A673 (cell line): ENCODE results near the gene PCBP3. TPM values are rescaled to one million over a fixed set of nuclear protein-coding genes. Genes with fewer than 3 reads are reported as not detected.

Experiments
- BruUV-seq: library from RNA; stranded (reverse); fragments of 400-500 nt; replicated peaks from 2 replicates; lab custom pipeline; 2021; lab: Mats Ljungman, UMichigan
- CTCF ChIA-PET: fragments of 300-600 bp; sonication (Branson Sonifier 250); formaldehyde crosslinking; loops from one replicate; lab custom pipeline; 2022; ENCODE audit warnings: antibody characterized with exemption; lab: Charles Lee
- POLR2A ChIA-PET: fragments of 300-600 bp; sonication (Branson Sonifier 250); formaldehyde crosslinking; loops from one replicate; lab custom pipeline; 2022; ENCODE audit warnings: antibody characterized with exemption; ENCODE audit not compliant: low non-redundant PET; lab: Charles Lee
- DNase-seq: peaks from one replicate; pipeline ENCODE4 v3.0.0-alpha.2; 2015; ENCODE audit warnings: low spot score
- H3K27ac ChIP-seq: fragments of 200-600 bp; sonication (generic); 2 replicates; pipeline ENCODE4 v1.5.1; 2016; ENCODE audit warnings: mixed run types, low read depth, mild to moderate bottlenecking, mixed read lengths, antibody characterized with exemption, low read length; ENCODE audit not compliant: poor library complexity, severe bottlenecking
- H3K27me3 ChIP-seq: fragments of 200-600 bp; sonication (generic); replicated peaks from 2 replicates; pipeline ENCODE4 v1.6.1; 2017; ENCODE audit warnings: mixed run types, low read depth, mild to moderate bottlenecking, mixed read lengths, antibody characterized with exemption, low read length; ENCODE audit not compliant: insufficient read depth, poor library complexity
- H3K36me3 ChIP-seq: fragments of 200-600 bp; sonication (generic); 2 replicates; pipeline ENCODE4 v1.6.1; 2016; ENCODE audit warnings: mixed run types, mild to moderate bottlenecking, mixed read lengths, antibody characterized with exemption, low read length; ENCODE audit not compliant: insufficient read depth, poor library complexity, severe bottlenecking
- H3K4me1 ChIP-seq: fragments of 200-600 bp; sonication (generic); 2 replicates; pipeline ENCODE4 v1.6.1; 2017; ENCODE audit warnings: mixed run types, mild to moderate bottlenecking, mixed read lengths, antibody characterized with exemption, low read length; ENCODE audit not compliant: insufficient read depth, poor library complexity, severe bottlenecking
- H3K4me3 ChIP-seq: fragments of 200-600 bp; sonication (generic); 2 replicates; pipeline ENCODE4 v1.5.1; 2016; ENCODE audit warnings: low read depth, mixed run types, mild to moderate bottlenecking, mixed read lengths, low read length; ENCODE audit not compliant: poor library complexity, severe bottlenecking
- H3K9me3 ChIP-seq: fragments of 200-600 bp; sonication (generic); 2 replicates; pipeline ENCODE4 v1.6.1; 2016; ENCODE audit warnings: mixed run types, low read depth, mild to moderate bottlenecking, mixed read lengths, antibody characterized with exemption, low read length; ENCODE audit not compliant: poor library complexity, severe bottlenecking
- EZH2 ChIP-seq: fragments of 200-600 bp; sonication (generic); IDR thresholded peaks from 2 replicates; pipeline ENCODE4 v1.6.1; 2017; ENCODE audit warnings: borderline replicate concordance, low read depth, mild to moderate bottlenecking, mixed read lengths, antibody characterized with exemption, low read length; ENCODE audit not compliant: poor library complexity, severe bottlenecking
- intact Hi-C: fragments of 100-400 bp; cut with micrococcal nuclease; formaldehyde crosslinking; loops from one replicate; pipeline ENCODE4 v1.10.0; 2022; ENCODE audit not compliant: unreplicated experiment
- total RNA-seq: library from RNA; stranded (reverse); gene quantifications from 2 replicates; pipeline ENCODE4 v1.2.3, GENCODE V29; 2021
- TF ChIP-seq, protein P1 (sequence below): fragments of 300-800, 200-600 bp; sonication (generic); conservative IDR thresholded peaks from 2 replicates; pipeline ENCODE4 v1.5.1; 2017; ENCODE audit warnings: low read depth, mild to moderate bottlenecking, antibody characterized with exemption, low read length, moderate library complexity, mixed read lengths

The PCBP3 gene
- total RNA-seq, 1 experiment from 2014 or later, result 25.6 TPM

DNA sequence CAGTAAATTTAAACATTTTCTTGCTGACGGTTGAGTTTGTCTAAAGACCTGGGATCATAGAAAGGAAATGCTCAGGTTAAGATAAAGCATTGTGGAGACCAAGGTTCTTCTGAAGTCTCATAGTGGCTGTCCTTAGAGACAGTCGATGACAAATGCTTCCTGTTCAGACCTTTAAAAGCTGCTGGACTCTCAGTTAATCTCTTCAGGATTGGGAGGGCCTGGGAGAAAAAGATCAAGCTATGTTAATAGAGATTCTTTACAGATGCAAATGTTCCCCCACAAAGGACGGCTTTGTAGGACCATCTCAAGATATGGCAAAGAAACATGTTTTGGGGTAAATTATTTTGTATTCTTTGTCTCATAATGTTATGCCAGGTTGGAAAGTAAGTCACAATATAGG lies 213.4 kb downstream of the PCBP3 start:
- no peaks in the 10 kb centered on the region for H3K36me3 ChIP-seq
- H3K4me1 ChIP-seq, result no peaks in the 10 kb centered on the region
- H3K27ac ChIP-seq, result no peak overlapping the region
- POLR2A ChIA-PET, result no interaction called here
- intact Hi-C loops, result no loop called here
- TF ChIP-seq EZH2, result no peak
- TF ChIP-seq, protein P1, sequence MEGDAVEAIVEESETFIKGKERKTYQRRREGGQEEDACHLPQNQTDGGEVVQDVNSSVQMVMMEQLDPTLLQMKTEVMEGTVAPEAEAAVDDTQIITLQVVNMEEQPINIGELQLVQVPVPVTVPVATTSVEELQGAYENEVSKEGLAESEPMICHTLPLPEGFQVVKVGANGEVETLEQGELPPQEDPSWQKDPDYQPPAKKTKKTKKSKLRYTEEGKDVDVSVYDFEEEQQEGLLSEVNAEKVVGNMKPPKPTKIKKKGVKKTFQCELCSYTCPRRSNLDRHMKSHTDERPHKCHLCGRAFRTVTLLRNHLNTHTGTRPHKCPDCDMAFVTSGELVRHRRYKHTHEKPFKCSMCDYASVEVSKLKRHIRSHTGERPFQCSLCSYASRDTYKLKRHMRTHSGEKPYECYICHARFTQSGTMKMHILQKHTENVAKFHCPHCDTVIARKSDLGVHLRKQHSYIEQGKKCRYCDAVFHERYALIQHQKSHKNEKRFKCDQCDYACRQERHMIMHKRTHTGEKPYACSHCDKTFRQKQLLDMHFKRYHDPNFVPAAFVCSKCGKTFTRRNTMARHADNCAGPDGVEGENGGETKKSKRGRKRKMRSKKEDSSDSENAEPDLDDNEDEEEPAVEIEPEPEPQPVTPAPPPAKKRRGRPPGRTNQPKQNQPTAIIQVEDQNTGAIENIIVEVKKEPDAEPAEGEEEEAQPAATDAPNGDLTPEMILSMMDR, result no peak
- no peak for DNase-seq
- H3K9me3 ChIP-seq, result no peaks in the 10 kb centered on the region
- CTCF ChIA-PET, result no interaction called here
- BruUV-seq, result no TSS peak
- H3K27me3 ChIP-seq, result no peaks in the 10 kb centered on the region
- no peak overlapping the region for H3K4me3 ChIP-seq

DNA sequence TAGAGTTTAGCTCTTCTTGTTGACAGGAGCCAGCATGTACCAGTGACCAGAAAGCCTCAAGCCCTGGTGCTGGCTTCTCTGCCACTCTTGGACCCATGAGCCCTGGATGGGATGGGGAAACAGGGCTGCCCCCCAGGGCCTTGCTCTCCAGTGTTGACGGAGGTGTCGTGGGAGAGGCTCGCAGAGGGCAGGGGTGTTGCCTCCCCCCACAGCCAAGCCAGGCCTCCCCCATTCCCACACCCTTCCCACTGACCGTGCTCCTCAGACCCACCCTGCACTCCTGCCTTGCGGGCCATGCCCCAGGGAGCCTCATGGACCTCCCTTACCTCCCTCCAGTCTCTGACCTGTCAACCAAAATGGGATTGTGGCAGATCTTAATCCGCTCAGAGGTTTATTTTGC lies 214.2 kb downstream of the PCBP3 start:
- H3K27ac ChIP-seq, result no peak overlapping the region
- TF ChIP-seq, protein P1, result no peak
- TF ChIP-seq EZH2, result no peak
- CTCF ChIA-PET, result no interaction called here
- no peaks in the 10 kb centered on the region for H3K4me1 ChIP-seq
- no peaks in the 10 kb centered on the region for H3K27me3 ChIP-seq
- intact Hi-C loops, result no loop called here
- DNase-seq, result no peak
- POLR2A ChIA-PET, result no interaction called here
- no peaks in the 10 kb centered on the region for H3K9me3 ChIP-seq
- H3K4me3 ChIP-seq, result no peak overlapping the region
- H3K36me3 ChIP-seq, result no peaks in the 10 kb centered on the region
- BruUV-seq, result no TSS peak

DNA sequence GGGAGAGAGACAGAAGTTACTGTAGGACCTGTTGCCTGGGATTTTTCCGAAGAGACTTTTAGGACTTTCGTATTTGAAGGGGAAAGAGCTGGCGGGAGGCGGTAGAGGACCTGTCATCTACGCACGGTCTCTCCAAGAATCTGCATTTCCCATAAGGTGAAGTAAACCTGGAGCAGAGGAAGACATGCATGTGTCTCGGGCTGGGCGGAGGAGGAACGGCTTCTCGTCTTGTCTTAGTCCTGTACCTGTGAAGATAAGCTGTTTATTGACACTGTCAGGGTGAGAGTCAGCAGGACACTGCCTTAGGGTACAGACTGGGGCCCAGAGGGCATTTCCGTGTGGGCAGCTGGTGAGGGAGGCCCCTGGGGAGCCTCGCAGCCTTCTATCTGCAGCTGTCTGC lies 214.7 kb downstream of the PCBP3 start:
- CTCF ChIA-PET, result no interaction called here
- TF ChIP-seq, protein P1, result no peak
- TF ChIP-seq EZH2, result no peak
- Histone ChIP-seq H3K9me3 (no peaks in the 10 kb centered on the region), H3K4me3 (no peak overlapping the region), H3K27me3 (no peaks in the 10 kb centered on the region), H3K36me3 (no peaks in the 10 kb centered on the region), H3K27ac (no peak overlapping the region), H3K4me1 (no peaks in the 10 kb centered on the region)
- DNase-seq, result no peak
- no TSS peak for BruUV-seq
- POLR2A ChIA-PET, result no interaction called here
- intact Hi-C loops, result no loop called here
